GM23338 (cell line): ENCODE data around the gene HRK. TPM values are rescaled to one million over a fixed set of nuclear protein-coding genes. Genes with fewer than 3 reads are reported as not detected.

ENCODE experiments used
- ATAC-seq: fragments of 200-7000 bp; cut with Tn5 transposase; 3 replicates; pipeline ENCODE4 v1.9.1; 2020
- DNase-seq: peaks from one replicate; pipeline ENCODE4 v3.0.0-alpha.2; 2015; ENCODE audit warnings: low spot score
- H2AFZ ChIP-seq: fragments of 200-600 bp; sonication (generic); 2 replicates; pipeline ENCODE4 v1.8.0; 2016; ENCODE audit warnings: antibody characterized with exemption, mild to moderate bottlenecking, moderate library complexity
- H3F3A ChIP-seq: fragments of 200-600 bp; sonication (generic); replicated peaks from 2 replicates; pipeline ENCODE4 v1.8.0; 2017; ENCODE audit warnings: antibody characterized with exemption, mixed run types, low read depth
- H3K27ac ChIP-seq: fragments of 200-600 bp; sonication (generic); 2 replicates; pipeline ENCODE4 v1.6.1; 2016; ENCODE audit warnings: low read depth
- H3K27me3 ChIP-seq: fragments of 200-600 bp; sonication (generic); 2 replicates; pipeline ENCODE4 v1.8.0; 2016; ENCODE audit warnings: mild to moderate bottlenecking, mixed run types, moderate library complexity; ENCODE audit not compliant: insufficient read depth
- H3K36me3 ChIP-seq: fragments of 200-600 bp; sonication (generic); 2 replicates; pipeline ENCODE4 v1.8.0; 2016; ENCODE audit warnings: mild to moderate bottlenecking; ENCODE audit not compliant: insufficient read depth
- H3K4me1 ChIP-seq: fragments of 200-600 bp; sonication (generic); 2 replicates; pipeline ENCODE4 v1.8.0; 2016; ENCODE audit warnings: mild to moderate bottlenecking, moderate library complexity; ENCODE audit not compliant: insufficient read depth
- H3K4me2 ChIP-seq: fragments of 200-600 bp; sonication (generic); 2 replicates; pipeline ENCODE4 v1.7.1; 2017; ENCODE audit warnings: mixed run types
- H3K4me3 ChIP-seq: fragments of 200-600 bp; sonication (generic); 2 replicates; pipeline ENCODE4 v1.6.1; 2016; ENCODE audit warnings: mixed run types
- H3K79me2 ChIP-seq: fragments of 200-600 bp; sonication (generic); replicated peaks from 2 replicates; pipeline ENCODE4 v1.8.0; 2017; ENCODE audit warnings: mild to moderate bottlenecking; ENCODE audit not compliant: insufficient read depth
- H3K9me2 ChIP-seq: fragments of 200-600 bp; sonication (generic); 2 replicates; pipeline ENCODE4 v1.8.0; 2017; ENCODE audit not compliant: insufficient read depth
- H4K20me1 ChIP-seq: fragments of 200-600 bp; sonication (generic); replicated peaks from 2 replicates; pipeline ENCODE4 v1.8.0; 2017; ENCODE audit warnings: mild to moderate bottlenecking; ENCODE audit not compliant: insufficient read depth
- H3K27ac Mint-ChIP-seq: 2 replicates; pipeline ENCODE4 v1.8.0; 2020; ENCODE audit warnings: inconsistent platforms, mild to moderate bottlenecking, moderate library complexity, mixed read lengths
- H3K27me3 Mint-ChIP-seq: 3 replicates; pipeline ENCODE4 v1.8.0; 2022; ENCODE audit warnings: low read depth, mild to moderate bottlenecking, moderate library complexity, mixed read lengths, inconsistent platforms; ENCODE audit not compliant: insufficient read depth, poor library complexity
- H3K36me3 Mint-ChIP-seq: 3 replicates; pipeline ENCODE4 v1.8.0; 2021; ENCODE audit warnings: low read depth, mild to moderate bottlenecking, inconsistent platforms, moderate library complexity, mixed read lengths
- H3K4me1 Mint-ChIP-seq: 3 replicates; pipeline ENCODE4 v1.8.0; 2020; ENCODE audit warnings: mild to moderate bottlenecking, inconsistent platforms, mixed read lengths
- H3K4me3 Mint-ChIP-seq: 3 replicates; pipeline ENCODE4 v1.8.0; 2021; ENCODE audit warnings: moderate library complexity, mild to moderate bottlenecking, inconsistent platforms, mixed read lengths
- H3K9me3 Mint-ChIP-seq: 3 replicates; pipeline ENCODE4 v1.8.0; 2020; ENCODE audit warnings: moderate library complexity, mild to moderate bottlenecking, inconsistent platforms, mixed read lengths
- CREB1 ChIP-seq: fragments of 250-450 bp; sonication (Bioruptor Pico); IDR thresholded peaks from 2 replicates; pipeline ENCODE4 v1.5.0; 2020; ENCODE audit warnings: low read depth, mild to moderate bottlenecking, moderate library complexity
- EZH2phosphoT487 ChIP-seq: fragments of 200-600 bp; sonication (generic); IDR thresholded peaks from one replicate; pipeline ENCODE4 v1.8.1; 2018; ENCODE audit warnings: antibody characterized with exemption; ENCODE audit not compliant: unreplicated experiment
- JUNB ChIP-seq: IDR thresholded peaks from one replicate; pipeline ENCODE4 v1.6.1; 2016; ENCODE audit warnings: antibody characterized with exemption; ENCODE audit not compliant: unreplicated experiment
- NANOG ChIP-seq: IDR thresholded peaks from 2 replicates; pipeline ENCODE4 v1.6.1; 2016; ENCODE audit warnings: antibody characterized with exemption, borderline replicate concordance
- POLR2AphosphoS5 ChIP-seq: IDR thresholded peaks from 2 replicates; pipeline ENCODE4 v1.6.1; 2016; ENCODE audit warnings: antibody characterized with exemption, low read depth
- STAT1 ChIP-seq: IDR thresholded peaks from one replicate; pipeline ENCODE4 v1.6.1; 2016; ENCODE audit warnings: antibody characterized with exemption; ENCODE audit not compliant: unreplicated experiment
- ZNF114 ChIP-seq: fragments of 250-450 bp; sonication (Bioruptor Pico); IDR thresholded peaks from 2 replicates; pipeline ENCODE4 v1.5.0; 2020; ENCODE audit warnings: mild to moderate bottlenecking, moderate library complexity
- ZNF331 ChIP-seq: fragments of 250-450 bp; sonication (Bioruptor Pico); IDR thresholded peaks from 2 replicates; pipeline ENCODE4 v1.5.0; 2020; ENCODE audit warnings: low read depth, mild to moderate bottlenecking, moderate library complexity
- ZNF462 ChIP-seq: fragments of 250-450 bp; sonication (Bioruptor Pico); IDR thresholded peaks from 2 replicates; pipeline ENCODE4 v1.5.0; 2020; ENCODE audit warnings: mild to moderate bottlenecking, moderate library complexity
- polyA plus RNA-seq: library from polyadenylated mRNA; unstranded; fragments of >200 nt; fragmentation: Nextera tagmentation; extraction: Ambion mirVana; gene quantifications from 2 replicates; pipeline ENCODE4 v1.2.1, GENCODE V29; 2016
- total RNA-seq: library from RNA; depleted of rRNA; stranded (reverse); fragments of >200 nt; shearing (Covaris generic); gene quantifications from 2 replicates; pipeline ENCODE4 v1.2.3, GENCODE V29; 2014
- TF ChIP-seq, protein P1 (sequence below): IDR thresholded peaks from 2 replicates; pipeline ENCODE4 v1.6.1; 2016; ENCODE audit warnings: antibody characterized with exemption

Gene HRK
- total and polyA plus RNA-seq, 2 experiments from 2014 or later: 1.7 to 1.9 TPM

DNA sequence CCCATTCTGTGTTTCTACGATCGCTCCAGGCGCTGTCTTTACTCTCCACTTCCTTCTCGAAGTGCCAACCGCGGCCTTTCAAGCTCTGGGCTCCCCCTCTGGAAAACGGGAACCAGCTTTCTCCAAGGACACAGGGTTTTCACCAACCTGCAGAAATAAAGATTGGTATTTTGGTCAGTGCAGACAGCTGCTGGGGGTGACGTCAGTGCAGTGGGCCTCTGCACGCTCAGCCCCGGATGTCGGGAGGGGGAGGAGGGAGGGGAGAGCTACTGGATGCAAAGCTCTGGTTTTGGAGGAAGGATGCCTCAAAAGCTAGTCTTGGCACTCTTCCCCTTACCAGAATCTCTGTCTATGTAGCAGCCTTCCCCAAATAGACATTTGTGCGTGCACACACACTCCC is 19.9 kb downstream of the HRK start (continued):
- TF ChIP-seq ZNF462 (CRISPR knock-in tag) (no peak), POLR2AphosphoS5 (no peak), EZH2phosphoT487 (no peak), ZNF331 (CRISPR knock-in tag) (no peak), NANOG (no peak), JUNB (no peak)

DNA sequence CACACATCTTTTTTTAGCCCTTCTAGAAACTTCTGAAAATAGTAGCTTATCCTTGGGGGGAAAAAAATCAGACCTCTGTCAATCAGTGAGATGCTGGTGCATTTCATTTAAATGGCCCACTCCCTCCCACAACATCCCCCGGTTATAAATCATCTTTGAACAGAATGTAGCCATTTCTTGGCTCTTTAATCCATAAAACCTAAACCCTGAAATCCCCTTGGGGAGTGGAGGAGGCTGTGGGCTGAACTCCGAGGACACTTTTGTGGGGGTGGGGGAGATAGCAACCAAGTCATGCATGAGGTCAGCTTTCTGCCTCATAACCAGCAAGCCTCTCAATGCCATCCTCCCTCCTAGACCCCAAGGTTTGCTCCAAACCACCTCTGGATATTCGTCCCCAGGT is 21.0 kb downstream of the HRK start:
- H3K4me1 ChIP-seq: peaks cover 26% of the 10 kb centered on the region

More for the DNA sequence above, 21.0 kb downstream of the HRK start:
- H3K4me3 Mint-ChIP-seq: no peak overlapping the region
- Histone ChIP-seq H3K27ac (no peak overlapping the region), H3K36me3 (no peaks in the 10 kb centered on the region), H3K27me3 (no peaks in the 10 kb centered on the region), H4K20me1 (peaks cover 4% of the 10 kb centered on the region; the same call in 1 of the 2 replicates), H3K4me2 (no peak overlapping the region), H2AFZ (no peak overlapping the region), H3K4me3 (no peak overlapping the region), H3K9me2 (no peaks in the 10 kb centered on the region), H3K79me2 (no peaks in the 10 kb centered on the region), H3F3A (no peaks in the 10 kb centered on the region)
- H3K27ac Mint-ChIP-seq: no peak overlapping the region
- ATAC-seq (no peak), DNase-seq (no peak)
- H3K4me1 Mint-ChIP-seq: peaks cover 32% of the 10 kb centered on the region
- no peaks in the 10 kb centered on the region for H3K36me3 Mint-ChIP-seq
- peaks cover 8% of the 10 kb centered on the region for H3K27me3 Mint-ChIP-seq
- TF ChIP-seq, protein P1, sequence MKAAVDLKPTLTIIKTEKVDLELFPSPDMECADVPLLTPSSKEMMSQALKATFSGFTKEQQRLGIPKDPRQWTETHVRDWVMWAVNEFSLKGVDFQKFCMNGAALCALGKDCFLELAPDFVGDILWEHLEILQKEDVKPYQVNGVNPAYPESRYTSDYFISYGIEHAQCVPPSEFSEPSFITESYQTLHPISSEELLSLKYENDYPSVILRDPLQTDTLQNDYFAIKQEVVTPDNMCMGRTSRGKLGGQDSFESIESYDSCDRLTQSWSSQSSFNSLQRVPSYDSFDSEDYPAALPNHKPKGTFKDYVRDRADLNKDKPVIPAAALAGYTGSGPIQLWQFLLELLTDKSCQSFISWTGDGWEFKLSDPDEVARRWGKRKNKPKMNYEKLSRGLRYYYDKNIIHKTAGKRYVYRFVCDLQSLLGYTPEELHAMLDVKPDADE: no peak
- TF ChIP-seq NANOG (no peak), EZH2phosphoT487 (no peak), STAT1 (no peak), CREB1 (no peak), ZNF114 (no peak), JUNB (no peak)
- no peaks in the 10 kb centered on the region for H3K9me3 Mint-ChIP-seq
